K562 (cell line): ENCODE data around the gene SYNGR4. TPM values are rescaled to one million over a fixed set of nuclear protein-coding genes. Genes with fewer than 3 reads are reported as not detected.

ENCODE experiments used
- CREB3L1 ChIP-seq: fragments of 450-650 bp; IDR thresholded peaks from 2 replicates; pipeline ENCODE4 v1.6.1; 2014; ENCODE audit warnings: low read depth, mild to moderate bottlenecking, moderate library complexity, borderline replicate concordance
- ETV6 ChIP-seq, 3 experiments: fragments of 150-350 bp in 1 of 3; sonication (generic) in 1 of 3; formaldehyde crosslinking in 1 of 3; IDR thresholded peaks; 2 replicates each; pipeline versions ENCODE4 v1.6.1 to v1.8.0; 2014 to 2022; ENCODE audit warnings: borderline replicate concordance in 2 of 3, low read depth in 2 of 3, antibody characterized with exemption in 1 of 3, low read length in 1 of 3, mild to moderate bottlenecking in 1 of 3, missing genetic modification reagents in 1 of 3
- HNRNPH1 ChIP-seq: fragments of 200-400 bp; formaldehyde crosslinking; optimal IDR thresholded peaks from 2 replicates; pipeline ENCODE3; 2017; ENCODE audit warnings: low read depth, mild to moderate bottlenecking, low read length, moderate library complexity
- HNRNPUL1 ChIP-seq: fragments of 200-400 bp; formaldehyde crosslinking; IDR thresholded peaks from 2 replicates; pipeline ENCODE4 v1.6.1; 2017; ENCODE audit warnings: low read length
- IRF9 ChIP-seq: fragments of 450-650 bp; IDR thresholded peaks from 2 replicates; pipeline ENCODE4 v1.6.1; 2016; ENCODE audit warnings: missing biosample characterization, missing genetic modification characterization
- JUND ChIP-seq, 2 experiments: IDR thresholded peaks; 2 replicates in 1 of 2; 3 replicates in 1 of 2; pipeline ENCODE4 v1.6.1; 2011; ENCODE audit warnings: borderline replicate concordance in 2 of 2, low read depth in 2 of 2, low read length in 2 of 2, improper control_type of control experiment in 1 of 2, missing biosample characterization in 1 of 2, missing genetic modification characterization in 1 of 2, missing genetic modification reagents in 1 of 2
- KLF10 ChIP-seq: fragments of 250-450 bp; sonication (Bioruptor Pico); IDR thresholded peaks from 2 replicates; pipeline ENCODE4 v1.6.1; 2021; ENCODE audit warnings: matching md5 sums
- MCM3 ChIP-seq: fragments of 450-650 bp; IDR thresholded peaks from 2 replicates; pipeline ENCODE4 v1.6.1; 2016
- MITF ChIP-seq: IDR thresholded peaks from 2 replicates; pipeline ENCODE4 v1.6.1; 2014; ENCODE audit warnings: antibody characterized with exemption
- NKRF ChIP-seq: fragments of 450-650 bp; IDR thresholded peaks from 2 replicates; pipeline ENCODE4 v1.6.1; 2016; ENCODE audit warnings: borderline replicate concordance
- ZBTB17 ChIP-seq: fragments of 450-650 bp; formaldehyde crosslinking; IDR thresholded peaks from 2 replicates; pipeline ENCODE4 v1.4.0; 2020; ENCODE audit warnings: mild to moderate bottlenecking
- ZBTB33 ChIP-seq: sonication (generic); formaldehyde crosslinking; IDR thresholded peaks from 2 replicates; pipeline ENCODE4 v1.8.1; 2023; ENCODE audit warnings: mild to moderate bottlenecking, missing genetic modification reagents
- ZBTB7A ChIP-seq: IDR thresholded peaks from 2 replicates; pipeline ENCODE4 v1.6.1; 2011; ENCODE audit warnings: low read depth, mild to moderate bottlenecking, low read length, moderate library complexity, borderline replicate concordance; ENCODE audit not compliant: control insufficient read depth
- ZNF584 ChIP-seq: fragments of 200-800 bp; sonication (Bioruptor generic); IDR thresholded peaks from 2 replicates; pipeline ENCODE4 v1.6.1; 2016; ENCODE audit warnings: low read depth, mild to moderate bottlenecking, missing genetic modification characterization, missing compliant biosample characterization
- ZNF79 ChIP-seq: fragments of 250-450 bp; sonication (Bioruptor Pico); IDR thresholded peaks from 2 replicates; pipeline ENCODE4 v1.4.0; 2020; ENCODE audit warnings: low read depth, mild to moderate bottlenecking, moderate library complexity
- polyA plus RNA-seq, 8 experiments: library from polyadenylated mRNA; depleted of rRNA in 4 of 8; stranded (reverse) in 5 of 8; unstranded in 3 of 8; fragments of >200 nt; fragmentation: Nextera tagmentation in 2 of 8; fragmentation: Illumina TruSeq in 1 of 8; extraction: Ambion mirVana in 2 of 8; extraction: Trizol in 1 of 8; gene quantifications; 2 replicates each; pipeline versions ENCODE4 v1.2.1 to v1.2.3, GENCODE V29; 2011 to 2014; ENCODE audit warnings: inconsistent platforms in 1 of 8, missing spikeins in 1 of 8
- total RNA-seq, 7 experiments: library from RNA; depleted of rRNA in 6 of 7; stranded (reverse); fragments of >200 nt in 6 of 7; fragmentation: Illumina TruSeq in 2 of 7; extraction: Trizol in 2 of 7; gene quantifications; 2 replicates each; pipeline versions ENCODE4 v1.2.1 to v1.2.3, GENCODE V29; 2011 to 2021; ENCODE audit warnings: low replicate concordance in 1 of 7
- TF ChIP-seq, protein P1 (sequence below): fragments of 450-650 bp; IDR thresholded peaks from 2 replicates; pipeline ENCODE4 v1.6.1; 2016; ENCODE audit warnings: antibody characterized with exemption

Gene SYNGR4
- total and polyA plus RNA-seq, 9 of the 15 experiments (the other 6 are each of a cell fraction or from before 2014, with no cell fraction given), result 0.07 to 0.14 TPM; not detected in 7

DNA sequence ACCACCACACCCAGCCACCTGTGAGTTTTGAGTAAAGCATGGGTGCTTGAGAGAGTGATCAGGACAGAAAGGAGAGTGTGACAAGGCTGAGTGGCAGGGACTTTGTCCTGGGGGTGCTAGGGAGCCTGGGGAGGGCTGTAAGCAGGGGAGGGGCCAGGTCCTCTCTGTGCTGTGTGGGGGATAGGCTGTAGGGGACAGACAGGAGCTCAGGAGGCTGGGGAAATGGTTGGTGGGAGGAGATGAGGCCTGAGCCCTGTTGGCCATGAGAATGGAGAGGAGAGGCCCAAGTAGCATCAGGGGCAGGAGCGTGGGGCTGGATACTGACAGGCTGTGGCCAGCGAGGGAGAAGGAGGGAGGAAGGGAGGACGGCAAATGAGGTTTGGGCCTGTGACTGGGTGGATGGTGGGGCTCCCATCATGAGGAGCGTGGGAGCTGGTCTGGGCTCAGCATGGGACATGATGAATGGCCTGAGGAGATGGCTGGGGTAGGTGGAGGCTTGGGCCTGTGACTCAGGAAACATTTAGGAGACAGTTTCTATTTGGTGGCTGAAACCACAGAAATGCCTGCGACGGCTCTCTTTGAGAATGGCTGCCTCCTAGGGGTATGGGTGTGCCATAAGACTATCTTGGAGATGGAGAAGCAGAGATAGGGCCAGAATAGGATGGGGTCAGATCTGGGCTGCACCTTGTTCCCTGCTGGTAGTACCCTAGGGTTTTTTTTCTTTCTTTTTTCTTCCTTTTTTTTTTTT is 54.3 kb downstream of the SYNGR4 start (continued):
- TF ChIP-seq IRF9 (tag) (no peak), ZNF79 (CRISPR knock-in tag) (no peak), ZBTB17 (CRISPR knock-in tag) (no peak), HNRNPH1 (no peak), MITF (peak; percentile 43; the same call in 1 of the 2 replicates), ETV6 (IDR thresholded peaks at IDR 0.05; ENCODE audit: borderline replicate concordance in 1 of 2, low read depth in 2 of 2, low read length in 1 of 2) (no peak), ETV6 (CRISPR knock-in tag; IDR thresholded peaks at IDR 0.05; ENCODE audit: borderline replicate concordance) (no peak), KLF10 (CRISPR knock-in tag) (no peak), HNRNPUL1 (no peak), MCM3 (no peak), ZBTB33 (CRISPR knock-in tag) (no peak), JUND (IDR thresholded peaks at IDR 0.05; ENCODE audit: borderline replicate concordance, low read depth, low read length) (peak; percentile 34), JUND (tag; IDR thresholded peaks at IDR 0.05; ENCODE audit: borderline replicate concordance, low read depth, low read length) (peak; percentile 49; the same call in 1 of the 3 replicates), NKRF (no peak), CREB3L1 (no peak), ZBTB7A (no peak), ZNF584 (no peak)
- TF ChIP-seq, protein P1, sequence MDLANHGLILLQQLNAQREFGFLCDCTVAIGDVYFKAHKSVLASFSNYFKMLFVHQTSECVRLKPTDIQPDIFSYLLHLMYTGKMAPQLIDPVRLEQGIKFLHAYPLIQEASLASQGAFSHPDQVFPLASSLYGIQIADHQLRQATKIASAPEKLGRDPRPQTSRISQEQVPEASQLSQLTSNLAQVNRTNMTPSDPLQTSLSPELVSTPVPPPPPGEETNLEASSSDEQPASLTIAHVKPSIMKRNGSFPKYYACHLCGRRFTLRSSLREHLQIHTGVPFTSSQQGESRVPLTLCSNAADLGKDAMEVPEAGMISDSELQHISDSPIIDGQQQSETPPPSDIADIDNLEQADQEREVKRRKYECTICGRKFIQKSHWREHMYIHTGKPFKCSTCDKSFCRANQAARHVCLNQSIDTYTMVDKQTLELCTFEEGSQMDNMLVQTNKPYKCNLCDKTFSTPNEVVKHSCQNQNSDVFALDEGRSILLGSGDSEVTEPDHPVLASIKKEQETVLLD, result no peak
